IPS-18a (cell line): Measurements from ENCODE around the gene MARCKS.

Source experiments
- H3K27ac ChIP-seq: one replicate; pipeline ENCODE4 v1.5.1; 2013; ENCODE audit warnings: low read length
- H3K27me3 ChIP-seq: one replicate; pipeline ENCODE4 v1.6.1; 2013; ENCODE audit warnings: mild to moderate bottlenecking, low read length; ENCODE audit not compliant: control insufficient read depth, insufficient read depth
- H3K36me3 ChIP-seq: one replicate; pipeline ENCODE4 v1.6.1; 2013; ENCODE audit warnings: low read depth, low read length; ENCODE audit not compliant: control insufficient read depth
- H3K4me1 ChIP-seq: one replicate; pipeline ENCODE4 v1.6.1; 2013; ENCODE audit warnings: low read depth, low read length; ENCODE audit not compliant: control insufficient read depth
- H3K4me3 ChIP-seq: one replicate; pipeline ENCODE4 v1.5.1; 2013; ENCODE audit warnings: low read length
- H3K9ac ChIP-seq: one replicate; pipeline ENCODE4 v1.6.1; 2013; ENCODE audit warnings: mild to moderate bottlenecking, low read length, moderate library complexity
- H3K9me3 ChIP-seq: one replicate; pipeline ENCODE4 v1.6.1; 2013; ENCODE audit warnings: low read depth, low read length; ENCODE audit not compliant: control insufficient read depth

Gene MARCKS

GRCh38 chr6:113854531-113855499 is 2.3 kb upstream of the MARCKS start:
- H3K36me3 ChIP-seq = no peaks in the 10 kb centered on the region
- H3K4me3 ChIP-seq = peak overlapping the region; percentile 100
- H3K27me3 ChIP-seq = peaks cover 42% of the 10 kb centered on the region
- H3K27ac ChIP-seq = no peak overlapping the region
- H3K4me1 ChIP-seq = peaks cover 6% of the 10 kb centered on the region
- H3K9ac ChIP-seq = peak overlapping the region; percentile 100
- no peaks in the 10 kb centered on the region for H3K9me3 ChIP-seq

DNA sequence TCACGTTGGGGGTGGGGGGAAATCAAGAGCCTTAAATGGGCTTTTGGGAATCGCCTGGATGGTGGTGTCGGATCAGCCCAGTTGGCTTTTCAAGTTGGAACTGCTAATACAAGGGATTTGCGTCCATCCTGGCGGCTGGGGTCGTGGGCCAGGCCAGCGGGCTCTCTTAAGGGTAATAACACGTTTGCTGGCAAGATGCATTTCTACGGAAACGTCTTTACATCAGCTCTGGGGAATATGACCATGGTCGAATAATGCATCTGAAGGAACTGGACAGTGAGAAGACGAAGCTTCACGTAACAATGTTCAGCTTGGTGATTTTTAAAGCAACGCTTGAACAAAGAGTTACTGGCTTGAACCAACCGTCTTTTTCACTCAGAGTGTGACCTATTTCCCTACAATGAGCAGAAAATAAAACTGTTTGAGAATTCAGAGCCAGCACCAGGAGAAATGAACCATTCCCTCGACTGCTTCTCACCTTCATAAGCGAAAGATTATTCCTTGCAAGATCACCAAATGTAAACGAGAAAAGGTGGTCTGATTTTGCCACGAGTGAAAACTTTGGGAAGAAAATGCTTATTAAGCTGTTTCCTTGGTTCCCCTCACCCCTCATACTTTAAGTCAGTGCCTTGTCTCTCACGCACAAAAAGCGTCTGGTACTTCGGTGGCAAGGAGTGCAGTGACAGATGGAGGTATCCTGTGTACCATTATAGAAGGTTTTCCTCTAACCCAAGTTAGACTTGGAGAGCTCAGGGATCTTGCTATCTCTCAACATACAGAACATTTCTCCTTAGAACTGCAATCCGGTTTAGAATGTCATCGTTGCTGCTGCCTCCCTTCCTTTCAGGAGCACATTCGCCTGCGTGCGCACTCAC is 1.4 kb upstream of the MARCKS start:
- Histone ChIP-seq H3K27me3 (peaks cover 42% of the 10 kb centered on the region), H3K36me3 (peaks cover 2% of the 10 kb centered on the region), H3K4me3 (peak overlapping the region; percentile 100), H3K9me3 (no peaks in the 10 kb centered on the region), H3K4me1 (peaks cover 6% of the 10 kb centered on the region), H3K9ac (peak overlapping the region; percentile 100), H3K27ac (no peak overlapping the region)

DNA sequence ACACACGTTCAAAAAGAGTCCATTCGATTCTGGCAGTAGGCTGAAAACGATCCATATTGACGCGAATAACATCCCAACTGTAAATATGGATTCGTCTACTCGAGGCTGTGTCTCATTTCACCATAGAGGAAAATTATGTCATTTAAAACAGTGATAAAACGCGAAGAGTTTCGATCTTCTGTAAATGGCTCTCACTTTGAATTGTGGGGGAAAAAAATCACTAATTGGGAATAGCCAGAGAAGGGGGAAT is 845 bp upstream of the MARCKS start:
- Histone ChIP-seq H3K9ac (peak overlapping the region; percentile 100), H3K4me3 (peak overlapping the region; percentile 100), H3K9me3 (no peaks in the 10 kb centered on the region), H3K27me3 (peaks cover 42% of the 10 kb centered on the region), H3K27ac (peak overlapping the region; percentile 26), H3K36me3 (peaks cover 8% of the 10 kb centered on the region), H3K4me1 (peaks cover 6% of the 10 kb centered on the region)

DNA sequence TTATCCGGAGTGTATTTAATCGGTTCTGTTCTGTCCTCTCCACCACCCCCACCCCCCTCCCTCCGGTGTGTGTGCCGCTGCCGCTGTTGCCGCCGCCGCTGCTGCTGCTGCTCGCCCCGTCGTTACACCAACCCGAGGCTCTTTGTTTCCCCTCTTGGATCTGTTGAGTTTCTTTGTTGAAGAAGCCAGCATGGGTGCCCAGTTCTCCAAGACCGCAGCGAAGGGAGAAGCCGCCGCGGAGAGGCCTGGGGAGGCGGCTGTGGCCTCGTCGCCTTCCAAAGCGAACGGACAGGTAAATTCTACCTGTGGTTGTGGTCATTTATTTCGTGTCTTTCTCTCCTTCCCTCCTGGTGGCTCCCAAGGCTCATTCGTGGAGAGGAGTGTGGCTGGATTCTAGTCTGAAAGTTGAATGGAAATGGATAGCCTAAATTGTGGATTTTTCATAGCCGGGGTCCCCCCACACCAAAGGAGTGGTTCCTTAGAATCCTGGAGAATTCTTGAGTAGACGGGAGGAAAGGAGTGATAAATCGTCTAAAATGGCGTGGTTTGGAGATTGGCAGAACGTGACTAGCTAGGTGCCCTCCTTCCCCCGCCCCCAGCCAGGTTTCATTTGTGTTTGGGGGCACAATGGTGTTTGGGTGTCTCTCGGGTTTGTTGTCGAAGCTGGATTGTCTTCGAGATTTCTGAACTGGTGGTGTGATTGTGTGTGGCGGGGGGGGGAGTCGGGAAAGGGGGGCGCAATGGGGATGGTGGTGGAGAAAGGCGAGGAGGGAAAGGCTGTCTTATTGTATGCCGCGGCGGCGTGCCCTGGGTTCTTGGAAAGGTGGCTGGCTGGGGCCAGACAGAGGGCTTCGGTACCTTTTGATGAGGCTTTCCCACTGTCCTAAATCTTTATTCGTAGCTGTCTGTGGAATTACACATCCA is 673 bp downstream of the MARCKS start:
- Histone ChIP-seq H3K9ac (peak overlapping the region; percentile 100), H3K4me1 (peaks cover 11% of the 10 kb centered on the region), H3K27ac (peak overlapping the region; percentile 100), H3K9me3 (no peaks in the 10 kb centered on the region), H3K27me3 (peaks cover 36% of the 10 kb centered on the region), H3K4me3 (peak overlapping the region; percentile 100), H3K36me3 (peaks cover 19% of the 10 kb centered on the region)

GRCh38 chr6:113858480-113859348 is 1.6 kb downstream of the MARCKS start:
- Histone ChIP-seq H3K9me3 (no peaks in the 10 kb centered on the region), H3K27me3 (peaks cover 27% of the 10 kb centered on the region), H3K4me1 (peaks cover 11% of the 10 kb centered on the region), H3K9ac (peak overlapping the region; percentile 100), H3K27ac (peak overlapping the region; percentile 100), H3K36me3 (peaks cover 19% of the 10 kb centered on the region), H3K4me3 (peak overlapping the region; percentile 100)

DNA sequence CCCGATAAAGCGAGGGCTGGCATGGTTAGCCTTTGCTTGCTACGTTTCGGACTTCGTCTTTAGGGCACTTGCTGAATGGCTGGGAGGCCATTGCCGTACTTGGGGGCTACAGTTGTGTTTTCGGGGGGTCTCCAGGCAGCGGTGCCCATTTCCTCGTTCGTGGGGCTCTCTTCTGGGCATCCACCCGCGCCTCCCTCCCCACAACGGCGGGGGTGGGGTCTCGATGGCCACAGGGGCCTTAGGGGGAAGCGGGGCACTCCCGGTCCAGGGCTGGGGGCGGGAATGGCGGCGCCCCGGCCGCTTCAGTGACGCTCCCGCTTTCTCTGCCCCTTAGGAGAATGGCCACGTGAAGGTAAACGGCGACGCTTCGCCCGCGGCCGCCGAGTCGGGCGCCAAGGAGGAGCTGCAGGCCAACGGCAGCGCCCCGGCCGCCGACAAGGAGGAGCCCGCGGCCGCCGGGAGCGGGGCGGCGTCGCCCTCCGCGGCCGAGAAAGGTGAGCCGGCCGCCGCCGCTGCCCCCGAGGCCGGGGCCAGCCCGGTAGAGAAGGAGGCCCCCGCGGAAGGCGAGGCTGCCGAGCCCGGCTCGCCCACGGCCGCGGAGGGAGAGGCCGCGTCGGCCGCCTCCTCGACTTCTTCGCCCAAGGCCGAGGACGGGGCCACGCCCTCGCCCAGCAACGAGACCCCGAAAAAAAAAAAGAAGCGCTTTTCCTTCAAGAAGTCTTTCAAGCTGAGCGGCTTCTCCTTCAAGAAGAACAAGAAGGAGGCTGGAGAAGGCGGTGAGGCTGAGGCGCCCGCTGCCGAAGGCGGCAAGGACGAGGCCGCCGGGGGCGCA is 2.4 kb downstream of the MARCKS start:
- Histone ChIP-seq H3K27ac (no peak overlapping the region), H3K4me1 (peaks cover 11% of the 10 kb centered on the region), H3K27me3 (peaks cover 18% of the 10 kb centered on the region), H3K4me3 (peak overlapping the region; percentile 100), H3K9me3 (no peaks in the 10 kb centered on the region), H3K36me3 (peaks cover 19% of the 10 kb centered on the region), H3K9ac (peak overlapping the region; percentile 86)

DNA sequence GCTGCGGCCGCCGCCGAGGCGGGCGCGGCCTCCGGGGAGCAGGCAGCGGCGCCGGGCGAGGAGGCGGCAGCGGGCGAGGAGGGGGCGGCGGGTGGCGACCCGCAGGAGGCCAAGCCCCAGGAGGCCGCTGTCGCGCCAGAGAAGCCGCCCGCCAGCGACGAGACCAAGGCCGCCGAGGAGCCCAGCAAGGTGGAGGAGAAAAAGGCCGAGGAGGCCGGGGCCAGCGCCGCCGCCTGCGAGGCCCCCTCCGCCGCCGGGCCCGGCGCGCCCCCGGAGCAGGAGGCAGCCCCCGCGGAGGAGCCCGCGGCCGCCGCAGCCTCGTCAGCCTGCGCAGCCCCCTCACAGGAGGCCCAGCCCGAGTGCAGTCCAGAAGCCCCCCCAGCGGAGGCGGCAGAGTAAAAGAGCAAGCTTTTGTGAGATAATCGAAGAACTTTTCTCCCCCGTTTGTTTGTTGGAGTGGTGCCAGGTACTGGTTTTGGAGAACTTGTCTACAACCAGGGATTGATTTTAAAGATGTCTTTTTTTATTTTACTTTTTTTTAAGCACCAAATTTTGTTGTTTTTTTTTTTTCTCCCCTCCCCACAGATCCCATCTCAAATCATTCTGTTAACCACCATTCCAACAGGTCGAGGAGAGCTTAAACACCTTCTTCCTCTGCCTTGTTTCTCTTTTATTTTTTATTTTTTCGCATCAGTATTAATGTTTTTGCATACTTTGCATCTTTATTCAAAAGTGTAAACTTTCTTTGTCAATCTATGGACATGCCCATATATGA is 3.2 kb downstream of the MARCKS start:
- Histone ChIP-seq H3K4me1 (peaks cover 11% of the 10 kb centered on the region), H3K36me3 (peaks cover 19% of the 10 kb centered on the region), H3K9ac (no peak overlapping the region), H3K27ac (no peak overlapping the region), H3K4me3 (peak overlapping the region; percentile 100), H3K27me3 (peaks cover 16% of the 10 kb centered on the region), H3K9me3 (no peaks in the 10 kb centered on the region)

GRCh38 chr6:113862112-113862511 is 5.0 kb downstream of the MARCKS start:
- no peak overlapping the region for H3K4me3 ChIP-seq
- H3K27ac ChIP-seq = no peak overlapping the region
- peaks cover 19% of the 10 kb centered on the region for H3K36me3 ChIP-seq
- no peaks in the 10 kb centered on the region for H3K9me3 ChIP-seq
- H3K9ac ChIP-seq = no peak overlapping the region
- peaks cover 4% of the 10 kb centered on the region for H3K4me1 ChIP-seq
- no peaks in the 10 kb centered on the region for H3K27me3 ChIP-seq

DNA sequence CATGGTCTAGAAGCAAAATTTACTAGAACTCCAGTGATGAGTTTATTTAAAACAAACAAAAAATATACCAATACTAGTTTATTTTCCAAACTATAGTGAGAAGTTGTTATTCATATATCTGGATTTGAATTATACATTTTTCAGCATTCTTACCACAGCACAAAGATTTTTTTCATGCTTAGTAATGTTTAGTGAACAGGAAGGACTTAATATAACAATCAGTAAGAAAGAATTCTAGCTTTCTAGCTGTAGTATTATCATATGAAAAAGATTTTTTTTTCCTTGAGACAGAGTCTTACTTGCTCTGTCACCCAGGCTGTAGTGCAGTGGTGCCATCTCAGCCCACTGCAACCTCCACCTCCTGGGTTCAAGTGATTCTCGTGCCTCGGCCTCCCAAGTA is 13.8 kb downstream of the MARCKS start:
- no peak overlapping the region for H3K9ac ChIP-seq

More for the DNA sequence above, 13.8 kb downstream of the MARCKS start:
- no peaks in the 10 kb centered on the region for H3K9me3 ChIP-seq
- no peaks in the 10 kb centered on the region for H3K36me3 ChIP-seq
- no peaks in the 10 kb centered on the region for H3K4me1 ChIP-seq
- no peaks in the 10 kb centered on the region for H3K27me3 ChIP-seq
- no peak overlapping the region for H3K27ac ChIP-seq
- H3K4me3 ChIP-seq = no peak overlapping the region
